GM13977 (cell line): Measurements from ENCODE around the gene CDKL4.

Experiments
- DNase-seq: peaks from one replicate; pipeline ENCODE4 v3.0.0; 2012; ENCODE audit warnings: low spot score
- in situ Hi-C: fragments of 300-500 bp; cut with MboI; formaldehyde crosslinking; loops from one replicate; pipeline ENCODE4 v1.12.0; 2022; ENCODE audit warnings: low sequenced_read_pairs, low pct_unique_long_range_greater_than_20kb, mixed read lengths, inconsistent platforms; ENCODE audit not compliant: unreplicated experiment
- TF ChIP-seq, protein P1 (sequence below): IDR thresholded peaks from 2 replicates; pipeline ENCODE4 v1.5.1; 2012; ENCODE audit warnings: mild to moderate bottlenecking, control low read depth; ENCODE audit not compliant: insufficient read depth; ENCODE audit errors: extremely low read depth, missing control alignments

The CDKL4 gene

GRCh38 chr2:39135690-39136259 is 108.0 kb downstream of the CDKL4 start:
- no peak for DNase-seq
- TF ChIP-seq, protein P1, sequence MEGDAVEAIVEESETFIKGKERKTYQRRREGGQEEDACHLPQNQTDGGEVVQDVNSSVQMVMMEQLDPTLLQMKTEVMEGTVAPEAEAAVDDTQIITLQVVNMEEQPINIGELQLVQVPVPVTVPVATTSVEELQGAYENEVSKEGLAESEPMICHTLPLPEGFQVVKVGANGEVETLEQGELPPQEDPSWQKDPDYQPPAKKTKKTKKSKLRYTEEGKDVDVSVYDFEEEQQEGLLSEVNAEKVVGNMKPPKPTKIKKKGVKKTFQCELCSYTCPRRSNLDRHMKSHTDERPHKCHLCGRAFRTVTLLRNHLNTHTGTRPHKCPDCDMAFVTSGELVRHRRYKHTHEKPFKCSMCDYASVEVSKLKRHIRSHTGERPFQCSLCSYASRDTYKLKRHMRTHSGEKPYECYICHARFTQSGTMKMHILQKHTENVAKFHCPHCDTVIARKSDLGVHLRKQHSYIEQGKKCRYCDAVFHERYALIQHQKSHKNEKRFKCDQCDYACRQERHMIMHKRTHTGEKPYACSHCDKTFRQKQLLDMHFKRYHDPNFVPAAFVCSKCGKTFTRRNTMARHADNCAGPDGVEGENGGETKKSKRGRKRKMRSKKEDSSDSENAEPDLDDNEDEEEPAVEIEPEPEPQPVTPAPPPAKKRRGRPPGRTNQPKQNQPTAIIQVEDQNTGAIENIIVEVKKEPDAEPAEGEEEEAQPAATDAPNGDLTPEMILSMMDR: no peak
- in situ Hi-C loops: no loop called here

GRCh38 chr2:39133215-39133851 is 110.4 kb downstream of the CDKL4 start:
- no peak for DNase-seq
- in situ Hi-C loops: no loop called here
- TF ChIP-seq, protein P1: no peak

DNA sequence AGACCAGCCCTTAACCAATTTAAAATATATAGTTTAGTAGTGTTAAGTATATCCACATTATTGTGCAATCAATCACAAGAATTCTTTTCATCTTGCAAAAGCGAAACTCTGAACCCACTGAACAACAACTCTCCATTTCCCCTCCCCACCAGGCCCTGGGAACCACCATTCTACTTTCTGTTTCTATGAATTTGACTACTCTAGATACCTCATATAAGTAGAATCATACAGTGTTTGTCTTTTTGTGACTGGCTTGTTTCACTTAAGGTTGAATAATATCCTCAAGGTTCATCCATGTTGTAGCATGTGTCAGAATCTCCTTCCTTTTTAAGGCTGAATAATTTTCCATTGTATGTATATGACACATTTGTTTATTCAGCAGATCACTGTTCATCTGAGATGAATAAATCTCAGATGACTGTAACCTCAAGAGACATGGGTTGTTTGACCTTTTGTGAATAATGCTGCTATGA is 114.8 kb downstream of the CDKL4 start:
- TF ChIP-seq, protein P1: no peak
- in situ Hi-C loops: no loop called here
- DNase-seq: no peak

DNA sequence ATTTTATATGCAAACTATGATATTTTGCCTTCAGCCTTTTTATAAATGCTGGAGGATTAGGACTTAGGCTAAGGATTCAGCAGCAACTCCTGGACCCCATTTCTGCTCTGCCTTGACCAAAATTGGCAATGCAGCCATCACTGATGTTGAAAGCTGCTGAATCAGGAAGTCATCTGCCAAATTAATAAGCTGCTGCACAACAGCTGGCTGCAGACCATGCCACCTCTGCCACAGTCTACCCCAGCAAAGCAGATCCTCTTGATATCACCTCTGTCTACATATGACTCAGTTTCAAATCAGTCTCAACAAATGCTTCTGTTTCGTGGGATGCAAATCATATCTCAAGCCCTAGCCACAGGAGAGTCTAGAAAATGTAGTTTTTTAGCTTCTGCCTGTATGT is 115.8 kb downstream of the CDKL4 start:
- DNase-seq: peak; percentile 37
- in situ Hi-C loops: no loop called here
- TF ChIP-seq, protein P1: no peak
